Measurements from ENCODE around the gene ST3GAL3. TPM values are rescaled to one million over a fixed set of nuclear protein-coding genes. Genes with fewer than 3 reads are reported as not detected.

The ST3GAL3 gene
- total and polyA plus RNA-seq, 2 experiments from 2014 or later: 6.2 to 6.3 TPM

- Histone ChIP-seq H3K27me3 (peaks cover 14% of the 10 kb centered on the region), H4K20me1 (ENCODE audit: insufficient read depth, poor library complexity, severe bottlenecking) (no peaks in the 10 kb centered on the region), H2AFZ (peak overlapping the region; percentile 77), H3K4me3 (peak overlapping the region; percentile 54), H3K9me2 (replicated peaks; ENCODE audit: insufficient read depth) (no peaks in the 10 kb centered on the region), H3K27ac (no peak overlapping the region), H3K4me1 (ENCODE audit: insufficient read depth) (peaks cover 25% of the 10 kb centered on the region), H3K4me2 (peak overlapping the region; percentile 93), H3K36me3 (replicated peaks; ENCODE audit: insufficient read depth, low read depth) (no peaks in the 10 kb centered on the region), H3K79me2 (no peaks in the 10 kb centered on the region), H3K9me3 (ENCODE audit: low read depth) (no peaks in the 10 kb centered on the region)
- 36% methylated on average over 7 of the region's 8 CpGs for WGBS (ENCODE audit: low lambda C conversion rate, missing lambda C conversion rate)
- DNase-seq (ENCODE audit: low spot score): no peak
- TF ChIP-seq EZH2phosphoT487 (IDR thresholded peaks at IDR 0.05; ENCODE audit: low read depth, severe bottlenecking, unreplicated experiment) (no peak), EZH2 (IDR thresholded peaks at IDR 0.05; ENCODE audit: borderline replicate concordance) (no peak), CTCF (IDR thresholded peaks at IDR 0.05; ENCODE audit: poor library complexity) (no peak)
These were observed 225.6 kb downstream of the ST3GAL3 start for GRCh38 chr1:43932786-43933385.

- DNase-seq (ENCODE audit: low spot score): peak; percentile 58
- no peaks in the 10 kb centered on the region for H3K9me3 ChIP-seq (ENCODE audit: low read depth)
- no peaks in the 10 kb centered on the region for H3K79me2 ChIP-seq
- H3K27ac ChIP-seq: no peak within 1 kb of the TSS
- H2AFZ ChIP-seq: peak within 1 kb of the TSS; percentile 77
- no peaks in the 10 kb centered on the region for H3K36me3 ChIP-seq (replicated peaks; ENCODE audit: insufficient read depth, low read depth)
- peaks cover 14% of the 10 kb centered on the region for H3K27me3 ChIP-seq
- H3K4me2 ChIP-seq: peak within 1 kb of the TSS; percentile 93
- H4K20me1 ChIP-seq (ENCODE audit: insufficient read depth, poor library complexity, severe bottlenecking): no peaks in the 10 kb centered on the region
- peaks cover 25% of the 10 kb centered on the region for H3K4me1 ChIP-seq (ENCODE audit: insufficient read depth)
- TF ChIP-seq EZH2 (IDR thresholded peaks at IDR 0.05; ENCODE audit: borderline replicate concordance): no peak
- no peak for TF ChIP-seq CTCF (IDR thresholded peaks at IDR 0.05; ENCODE audit: poor library complexity)
- no peak for TF ChIP-seq EZH2phosphoT487 (IDR thresholded peaks at IDR 0.05; ENCODE audit: low read depth, severe bottlenecking, unreplicated experiment)
- 5% methylated on average over 18 of the region's 42 CpGs for WGBS (ENCODE audit: low lambda C conversion rate, missing lambda C conversion rate)
- no peaks in the 10 kb centered on the region for H3K9me2 ChIP-seq (replicated peaks; ENCODE audit: insufficient read depth)
- peak within 1 kb of the TSS; percentile 54 for H3K4me3 ChIP-seq
These were observed 226.2 kb downstream of the ST3GAL3 start, which contains the start of gene ARTN for GRCh38 chr1:43933386-43934100. Gene ARTN, plus strand, starts transcription at chr1:43933801. Its CDS starts 1,856 bp downstream, at chr1:43935657.

GRCh38 chr1:43934101-43934985 lies 227.0 kb downstream of the ST3GAL3 start:
- Histone ChIP-seq H3K4me3 (no peak overlapping the region), H3K9me3 (ENCODE audit: low read depth) (no peaks in the 10 kb centered on the region), H3K4me2 (peak overlapping the region; percentile 93), H3K79me2 (no peaks in the 10 kb centered on the region), H3K4me1 (ENCODE audit: insufficient read depth) (peaks cover 25% of the 10 kb centered on the region), H4K20me1 (ENCODE audit: insufficient read depth, poor library complexity, severe bottlenecking) (no peaks in the 10 kb centered on the region), H3K9me2 (replicated peaks; ENCODE audit: insufficient read depth) (no peaks in the 10 kb centered on the region), H3K27ac (no peak overlapping the region), H3K36me3 (replicated peaks; ENCODE audit: insufficient read depth, low read depth) (no peaks in the 10 kb centered on the region), H3K27me3 (peaks cover 14% of the 10 kb centered on the region), H2AFZ (no peak overlapping the region)
- 52% methylated on average over 13 of the region's 13 CpGs for WGBS (ENCODE audit: low lambda C conversion rate, missing lambda C conversion rate)
- no peak for TF ChIP-seq EZH2phosphoT487 (IDR thresholded peaks at IDR 0.05; ENCODE audit: low read depth, severe bottlenecking, unreplicated experiment)
- peak; percentile 91 for TF ChIP-seq CTCF (IDR thresholded peaks at IDR 0.05; ENCODE audit: poor library complexity)
- no peak for TF ChIP-seq EZH2 (IDR thresholded peaks at IDR 0.05; ENCODE audit: borderline replicate concordance)
- DNase-seq (ENCODE audit: low spot score): peak; percentile 78

Data from hepatocyte (in vitro differentiated cells).